Measurements from ENCODE around the gene SLC13A3.

DNA sequence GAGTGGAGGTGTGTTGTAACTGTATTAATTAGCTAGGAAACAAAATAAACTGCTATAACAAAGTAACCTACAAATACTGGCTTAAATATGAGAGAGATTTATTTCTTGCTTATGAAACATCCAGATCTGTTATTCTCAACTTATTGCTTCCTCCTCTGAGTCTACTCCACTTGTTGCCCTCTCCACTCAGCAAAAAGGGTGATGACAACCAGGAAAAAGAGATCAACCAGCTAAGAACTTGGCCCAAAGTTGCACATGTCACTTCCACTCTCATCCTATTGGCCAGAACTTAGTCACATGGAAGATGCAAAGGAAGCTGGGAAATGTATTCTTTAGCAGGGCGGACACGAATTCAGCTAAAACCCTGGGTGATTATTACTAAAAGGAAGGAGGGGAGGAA lies 43.2 kb upstream of the SLC13A3 start:
- TF ChIP-seq, protein P1, sequence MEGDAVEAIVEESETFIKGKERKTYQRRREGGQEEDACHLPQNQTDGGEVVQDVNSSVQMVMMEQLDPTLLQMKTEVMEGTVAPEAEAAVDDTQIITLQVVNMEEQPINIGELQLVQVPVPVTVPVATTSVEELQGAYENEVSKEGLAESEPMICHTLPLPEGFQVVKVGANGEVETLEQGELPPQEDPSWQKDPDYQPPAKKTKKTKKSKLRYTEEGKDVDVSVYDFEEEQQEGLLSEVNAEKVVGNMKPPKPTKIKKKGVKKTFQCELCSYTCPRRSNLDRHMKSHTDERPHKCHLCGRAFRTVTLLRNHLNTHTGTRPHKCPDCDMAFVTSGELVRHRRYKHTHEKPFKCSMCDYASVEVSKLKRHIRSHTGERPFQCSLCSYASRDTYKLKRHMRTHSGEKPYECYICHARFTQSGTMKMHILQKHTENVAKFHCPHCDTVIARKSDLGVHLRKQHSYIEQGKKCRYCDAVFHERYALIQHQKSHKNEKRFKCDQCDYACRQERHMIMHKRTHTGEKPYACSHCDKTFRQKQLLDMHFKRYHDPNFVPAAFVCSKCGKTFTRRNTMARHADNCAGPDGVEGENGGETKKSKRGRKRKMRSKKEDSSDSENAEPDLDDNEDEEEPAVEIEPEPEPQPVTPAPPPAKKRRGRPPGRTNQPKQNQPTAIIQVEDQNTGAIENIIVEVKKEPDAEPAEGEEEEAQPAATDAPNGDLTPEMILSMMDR (IDR thresholded peaks at IDR 0.05): no peak
- TF ChIP-seq POLR2A (IDR thresholded peaks at IDR 0.05): no peak

Measured in tibial nerve (tissue), 3 donors.